ENCODE results near the gene ERGIC1.
A peak's percentile ranks its signal among the peaks of the same experiment; 100 is the strongest.

ERGIC1 gene

DNA sequence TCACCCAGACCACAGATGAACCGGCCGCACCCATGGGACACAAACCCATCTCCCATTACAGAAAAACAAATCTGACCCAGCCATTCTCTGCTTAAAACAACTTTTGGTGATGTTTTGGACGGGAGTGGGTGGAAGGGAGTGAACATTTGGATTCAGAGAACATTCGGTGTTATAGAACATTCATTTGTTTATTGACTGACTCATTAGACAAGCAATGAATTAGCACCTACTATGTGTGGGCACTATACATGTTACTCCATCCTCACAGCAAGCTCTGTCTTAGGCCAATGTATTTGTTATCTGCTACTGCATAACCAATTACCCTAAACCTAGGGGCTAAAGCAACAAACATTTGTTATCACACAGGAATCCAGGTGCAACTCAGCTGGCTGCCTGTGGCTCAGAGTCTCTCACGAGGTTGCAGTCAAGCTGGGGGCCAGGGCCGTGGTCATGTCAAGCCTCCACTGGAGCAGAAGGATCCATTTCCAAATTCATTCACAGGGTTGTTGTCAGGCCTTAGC lies 5.1 kb upstream of the ERGIC1 start:
- no peak for DNase-seq (ENCODE audit: low spot score)

DNA sequence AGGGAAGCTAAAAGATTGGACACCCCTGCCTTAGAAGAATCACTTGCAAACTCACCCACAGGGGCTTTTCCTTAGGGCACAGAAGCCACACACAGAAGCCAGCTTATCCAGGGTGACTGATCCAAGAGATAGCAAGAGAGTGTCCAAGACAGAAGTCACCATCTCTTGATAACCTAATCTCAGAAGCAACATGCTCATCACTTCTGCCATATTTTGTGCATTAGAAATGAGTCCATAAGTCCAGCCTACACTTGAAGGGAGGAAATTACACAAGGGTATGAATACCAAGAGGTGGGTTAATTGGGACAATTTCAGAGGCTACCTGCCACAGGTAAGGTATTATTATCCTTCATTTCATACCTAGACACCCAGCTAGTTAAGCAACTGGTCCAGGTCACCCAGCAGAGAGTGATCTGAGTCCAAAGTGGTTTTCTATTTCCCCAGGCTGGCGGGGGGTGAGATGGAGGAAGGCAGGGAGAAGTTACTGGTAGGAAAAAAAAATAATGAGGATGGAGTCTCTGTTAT lies 3.7 kb upstream of the ERGIC1 start:
- no peak for DNase-seq (ENCODE audit: low spot score)

DNA sequence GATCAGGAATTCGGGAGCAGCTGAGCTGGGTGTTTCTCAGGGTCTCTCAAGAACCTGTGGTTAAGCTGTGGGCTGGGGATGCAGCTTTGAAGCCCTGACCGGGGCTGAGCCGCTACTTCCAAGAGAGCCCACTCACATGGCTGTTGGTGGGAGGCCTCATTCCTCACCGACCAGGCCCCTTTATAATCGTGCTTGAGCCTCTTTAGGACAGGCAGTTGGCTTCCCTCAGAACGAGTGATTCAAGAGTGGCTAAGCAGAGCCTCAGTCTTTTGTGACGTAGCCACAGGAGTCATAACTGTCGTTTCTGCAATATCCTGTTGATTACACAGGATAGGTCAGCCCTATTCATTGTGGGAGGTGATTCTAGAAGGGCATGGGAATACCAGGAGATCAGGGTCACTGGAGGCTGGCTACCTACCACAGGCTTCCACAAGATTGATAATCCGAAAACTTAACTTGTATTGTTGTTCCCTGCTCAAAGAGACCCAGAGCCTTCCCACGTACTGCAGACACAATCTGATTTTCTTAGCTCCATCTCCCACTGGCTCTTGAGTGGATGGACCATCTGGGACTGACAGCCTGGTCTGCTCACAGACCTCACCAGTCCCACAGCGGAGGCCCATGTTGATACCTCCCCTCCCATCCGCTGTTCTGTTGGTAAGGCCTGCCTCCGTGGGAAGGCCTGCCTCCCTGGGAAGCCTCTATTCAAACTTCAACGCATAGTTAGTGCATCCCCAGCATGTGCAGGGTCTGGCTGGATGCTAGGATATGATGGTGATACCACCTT lies 3.0 kb upstream of the ERGIC1 start:
- DNase-seq (ENCODE audit: low spot score), result peak; percentile 72

DNA sequence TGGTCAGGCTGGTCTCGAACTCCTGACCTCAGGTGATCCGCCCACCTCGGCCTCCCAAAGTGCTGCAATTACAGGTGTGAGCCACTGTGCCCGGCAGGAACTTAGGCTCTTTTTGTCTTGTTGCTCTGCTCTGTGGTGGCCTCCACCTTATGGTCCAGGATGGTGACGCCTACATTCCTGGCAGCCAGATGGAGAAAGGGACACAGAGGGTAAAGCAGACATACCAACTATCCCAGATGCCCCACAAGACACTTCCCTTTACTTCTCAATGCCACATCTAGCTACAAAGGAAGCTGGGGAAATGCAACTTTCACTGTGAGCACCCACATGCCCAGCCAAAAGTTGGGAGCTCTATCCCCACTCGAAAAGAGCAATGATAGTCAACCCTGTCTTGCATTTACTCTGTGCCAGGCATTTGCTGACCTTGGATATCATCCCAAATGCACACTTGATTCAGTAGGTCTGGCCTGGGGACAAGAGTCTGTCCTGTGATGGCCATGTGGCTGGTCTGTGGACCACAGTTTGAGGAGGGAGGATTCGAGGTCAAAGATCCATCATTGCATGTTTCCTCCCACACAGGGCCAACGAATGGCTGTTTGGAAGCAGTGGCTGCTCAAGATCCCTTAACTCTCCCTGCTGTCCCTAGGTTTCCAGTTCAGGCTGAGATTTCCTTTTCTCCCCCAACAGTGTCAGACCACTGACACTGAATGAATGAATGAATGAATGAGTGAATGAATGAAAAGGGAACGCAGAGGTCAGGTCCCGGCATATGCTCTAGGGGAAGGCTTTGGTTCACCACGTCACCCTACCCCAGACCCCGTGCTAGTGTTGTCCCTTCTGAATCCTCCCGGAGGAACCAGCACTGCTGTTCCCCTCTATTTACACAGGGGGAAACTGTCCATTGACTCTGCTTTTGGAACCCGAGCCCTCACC lies 1.4 kb upstream of the ERGIC1 start:
- no peak for DNase-seq (ENCODE audit: low spot score)

DNA sequence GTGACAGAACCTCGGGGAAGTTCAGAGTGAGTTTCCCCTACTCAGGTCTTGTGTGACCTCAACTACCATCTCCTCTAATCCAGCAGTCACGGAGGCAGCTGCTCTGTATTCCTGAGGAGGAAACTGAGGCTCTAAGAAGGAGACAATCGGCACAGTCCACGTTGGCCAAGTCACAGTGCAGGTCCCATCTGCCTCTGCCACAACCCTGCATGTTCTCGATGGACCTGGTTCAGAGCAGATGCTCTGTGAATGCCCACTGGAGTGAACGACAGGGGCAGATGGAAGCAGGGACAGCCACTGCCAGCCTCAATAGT lies 722 bp upstream of the ERGIC1 start:
- DNase-seq (ENCODE audit: low spot score), result no peak

DNA sequence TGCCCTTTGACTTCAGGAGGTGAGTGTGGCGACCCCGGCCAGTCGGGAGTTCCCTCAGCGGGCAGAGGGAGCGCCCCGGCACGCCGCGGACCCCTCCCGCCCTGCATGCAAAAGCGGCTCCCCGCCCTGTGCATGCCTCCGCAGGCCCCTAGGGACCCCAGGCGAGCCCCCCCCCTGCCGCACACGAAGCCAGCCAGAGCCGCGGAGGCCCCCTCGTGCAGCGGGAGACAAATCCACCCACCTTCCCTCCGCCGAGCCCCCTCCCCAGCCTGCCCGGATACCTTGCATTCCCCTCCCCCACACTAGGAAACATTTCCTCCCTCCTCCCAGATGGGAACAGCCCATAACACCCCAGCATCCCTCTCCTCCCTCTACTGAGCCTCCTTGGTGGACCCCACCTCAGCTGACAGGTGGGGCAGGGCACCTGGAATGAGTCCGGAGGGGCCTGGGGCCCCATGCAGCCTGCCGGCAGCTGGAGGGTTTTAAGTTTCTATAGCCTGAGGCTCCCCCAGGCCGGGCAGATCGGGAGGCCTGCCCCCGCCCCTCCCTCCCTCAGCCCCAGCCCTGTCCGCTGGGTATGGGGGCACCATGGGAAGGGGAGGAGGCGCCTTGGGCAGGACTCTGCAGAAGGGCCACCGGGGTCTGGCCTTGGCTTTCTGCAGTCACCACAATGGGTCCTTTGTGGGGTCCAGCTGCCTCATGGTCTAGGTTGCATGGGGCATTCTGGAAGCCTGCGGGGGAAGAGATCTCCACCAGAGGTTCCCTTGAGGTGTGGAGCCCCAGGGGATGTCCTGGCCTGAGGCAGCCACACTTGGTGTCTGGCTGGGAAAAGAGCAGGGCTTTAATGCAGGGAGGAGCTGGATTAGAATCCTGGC lies 601 bp downstream of the ERGIC1 start:
- DNase-seq (ENCODE audit: low spot score), result peak; percentile 46

DNA sequence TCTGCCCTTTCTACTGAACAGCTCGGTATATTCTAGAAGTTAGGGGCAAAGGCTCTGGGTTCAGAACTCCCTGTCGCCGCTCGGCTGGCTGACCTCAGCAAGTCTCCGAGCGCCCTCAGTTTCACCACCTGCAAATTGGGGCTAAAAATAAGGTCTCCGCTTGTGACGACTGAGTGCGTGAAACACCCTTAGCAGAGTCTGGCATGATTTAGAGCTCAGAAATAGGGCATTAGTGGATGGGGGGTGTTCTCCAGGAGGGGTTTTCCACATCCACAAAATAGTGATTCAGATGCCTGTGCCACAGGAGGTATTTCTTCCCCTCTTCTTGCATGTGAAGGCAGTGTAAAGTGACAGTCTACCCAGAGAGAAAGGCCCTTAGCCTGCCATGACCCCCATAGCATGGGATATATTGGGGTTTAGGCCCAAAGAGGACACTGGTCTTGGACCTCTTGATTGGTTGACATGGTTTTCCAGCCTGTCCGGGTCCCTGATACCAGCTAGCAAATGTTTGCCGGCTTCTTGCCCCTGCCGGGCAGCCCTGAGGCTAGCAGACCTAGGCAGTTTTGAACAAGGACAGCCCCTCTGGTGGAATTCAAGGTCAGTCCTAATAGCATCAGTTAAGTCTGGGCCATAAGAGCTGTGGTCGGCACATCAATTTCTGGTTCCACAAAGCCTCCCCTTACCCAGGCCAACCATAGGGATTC lies 1.4 kb downstream of the ERGIC1 start:
- no peak for DNase-seq (ENCODE audit: low spot score)

DNA sequence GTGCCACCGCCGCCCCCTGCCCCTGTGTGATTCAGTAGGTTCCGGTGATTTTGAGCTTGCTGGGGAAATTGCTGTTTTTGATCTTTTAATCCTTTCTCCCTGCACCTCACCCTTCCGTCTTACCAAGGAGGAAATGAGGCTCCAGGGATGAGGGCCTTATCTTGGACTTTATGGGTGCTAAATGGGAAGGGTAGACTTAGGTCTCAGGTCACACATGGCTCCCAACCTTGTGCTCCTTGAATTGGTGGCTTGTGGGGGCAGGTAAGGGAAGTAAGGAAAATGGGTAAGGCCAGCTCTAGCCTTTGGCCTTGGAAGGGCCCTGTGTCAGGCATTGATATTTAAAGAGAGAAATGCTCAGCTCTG lies 1.9 kb downstream of the ERGIC1 start:
- DNase-seq (ENCODE audit: low spot score), result no peak

DNA sequence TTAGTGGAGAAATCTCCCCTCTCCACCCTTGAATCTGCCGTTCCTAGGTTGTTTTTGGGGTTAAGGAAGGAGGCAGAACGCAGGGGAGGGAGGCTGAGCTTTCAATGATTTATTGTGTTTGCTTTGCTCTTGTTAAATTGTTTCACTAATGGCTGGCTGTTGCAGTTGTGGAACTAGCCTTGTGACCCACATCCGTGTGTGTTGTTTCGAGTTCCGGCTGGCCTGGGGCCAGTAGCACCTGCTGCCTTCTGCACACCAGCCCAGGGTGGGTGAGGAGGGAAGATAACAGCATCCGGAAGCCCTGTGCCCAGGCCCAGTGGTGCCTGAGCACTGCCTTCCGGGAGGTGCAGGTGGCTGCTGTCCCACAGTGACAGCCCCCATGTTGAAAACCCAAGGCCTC lies 3.6 kb downstream of the ERGIC1 start:
- DNase-seq (ENCODE audit: low spot score), result no peak

DNA sequence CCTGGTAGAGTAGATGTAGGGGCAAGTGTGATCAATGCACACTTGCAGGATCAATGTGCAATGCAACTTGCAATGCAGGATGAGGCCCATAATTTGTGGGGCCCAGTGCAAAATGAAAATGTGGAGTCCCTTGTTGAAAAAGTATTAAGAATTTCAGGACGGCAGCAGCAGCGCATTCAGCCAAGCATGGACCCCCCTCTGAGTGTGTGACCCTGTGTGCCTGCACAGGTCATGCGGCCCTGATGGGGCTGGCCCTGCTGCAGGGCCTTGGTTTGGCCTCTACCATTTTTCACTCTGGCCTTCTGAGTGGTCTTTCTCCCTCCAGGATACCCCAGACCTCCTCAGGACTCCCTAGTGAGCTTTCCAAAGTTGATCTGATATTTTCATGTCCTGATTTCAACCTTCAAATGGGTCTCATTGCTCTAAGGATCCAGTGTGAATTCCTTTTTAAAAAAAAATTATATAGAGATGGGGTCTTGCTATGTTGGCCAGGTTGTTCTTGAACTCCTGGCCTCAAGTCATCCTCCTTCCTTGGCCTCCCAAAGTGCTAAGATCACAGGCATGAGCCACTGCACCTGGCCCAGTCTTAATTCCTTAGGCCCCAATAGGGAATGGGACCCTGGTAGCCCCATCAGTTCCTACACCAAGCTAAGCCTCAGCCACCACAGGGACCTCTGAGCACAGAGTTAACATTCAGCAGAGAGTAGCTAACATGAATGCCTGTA lies 4.3 kb downstream of the ERGIC1 start:
- no peak for DNase-seq (ENCODE audit: low spot score)

DNA sequence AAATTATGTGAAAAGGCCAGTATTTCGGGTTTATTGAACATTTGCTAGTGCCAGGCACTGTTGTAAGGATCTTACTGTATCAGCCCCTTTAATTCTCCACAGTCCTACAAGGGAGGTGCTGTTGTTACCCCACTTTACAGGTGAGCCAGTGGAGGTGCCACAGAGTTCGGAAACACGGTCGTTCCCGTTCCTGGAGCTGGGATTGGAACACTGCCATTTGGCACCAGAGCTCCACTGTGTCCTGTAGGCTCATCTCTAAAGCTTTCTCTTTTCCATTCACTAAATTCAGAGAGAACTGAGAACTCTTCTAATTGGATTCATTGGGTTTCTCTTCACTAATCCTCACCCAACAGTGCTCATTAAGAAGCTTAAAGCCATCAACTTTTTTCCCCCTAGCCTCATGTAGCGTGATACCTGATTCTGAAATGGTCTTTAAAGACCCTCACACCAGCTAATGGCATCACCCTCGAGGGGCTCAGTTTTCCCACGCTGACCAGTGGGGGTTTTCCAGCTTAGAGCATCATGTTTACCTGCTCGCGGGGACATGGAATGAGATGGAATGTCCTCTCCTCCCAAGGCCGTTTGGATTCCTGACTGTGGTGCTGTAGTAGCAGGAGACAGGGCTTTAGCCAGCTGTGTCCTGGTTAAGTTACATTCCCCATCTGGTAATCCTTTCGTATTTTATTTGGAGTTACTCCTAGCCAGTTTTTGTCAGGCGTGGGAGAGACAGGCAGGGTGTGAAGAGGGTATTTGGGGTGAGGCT lies 5.8 kb downstream of the ERGIC1 start:
- DNase-seq (ENCODE audit: low spot score), result no peak

DNA sequence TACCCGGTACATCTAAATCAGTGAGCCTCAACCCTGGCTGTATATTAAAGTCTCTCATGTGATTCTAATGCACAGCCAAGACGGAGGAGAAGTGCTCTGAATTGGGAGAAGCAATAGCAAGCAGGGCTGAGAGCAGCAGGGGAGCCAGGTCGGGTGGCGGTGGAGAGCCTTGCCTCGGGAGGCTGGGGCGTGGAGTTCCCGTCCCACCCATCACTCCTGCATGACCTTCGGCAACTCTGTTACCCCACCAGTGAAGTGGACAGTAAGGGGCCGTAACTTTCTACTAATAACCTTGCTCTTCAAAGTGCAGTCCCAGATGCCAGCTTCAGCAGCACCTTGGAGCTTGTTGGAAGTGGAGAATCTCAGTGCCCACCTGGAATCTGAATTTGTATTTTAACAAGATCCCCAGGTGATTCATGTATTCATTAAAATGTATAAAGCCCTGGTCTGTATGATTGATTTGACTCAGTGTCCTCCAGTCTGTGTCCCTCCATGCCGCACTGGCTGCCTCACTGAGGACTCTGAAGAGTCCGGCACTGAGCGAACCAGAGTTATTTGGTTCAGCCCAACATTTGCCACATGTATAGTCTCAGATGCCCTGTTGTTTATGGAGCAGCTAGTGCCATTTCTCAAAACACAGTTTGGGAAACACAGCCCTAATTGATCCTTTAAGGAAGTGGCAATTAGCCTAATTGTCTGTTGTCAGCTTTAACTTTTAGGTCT lies 6.5 kb downstream of the ERGIC1 start:
- DNase-seq (ENCODE audit: low spot score), result no peak

DNA sequence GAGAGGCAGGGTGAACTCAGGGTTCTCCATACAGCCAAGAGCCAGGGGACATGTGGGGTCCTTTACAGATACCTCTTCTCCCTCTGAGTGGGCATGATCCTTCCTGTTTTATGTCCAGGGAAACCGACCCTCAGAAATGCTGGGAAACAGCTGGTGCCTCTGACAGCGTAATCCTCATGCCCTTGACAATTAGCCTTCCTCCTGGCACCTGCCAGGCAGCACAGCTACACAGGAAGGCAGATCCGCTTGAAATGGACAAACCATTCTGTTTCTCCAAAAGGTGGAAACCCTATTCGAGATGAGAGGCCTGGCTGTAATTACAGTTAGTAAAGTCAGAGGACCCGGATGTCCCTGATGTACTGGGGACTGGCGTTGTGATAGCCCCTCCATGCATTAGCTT lies 7.2 kb downstream of the ERGIC1 start:
- no peak for DNase-seq (ENCODE audit: low spot score)

DNA sequence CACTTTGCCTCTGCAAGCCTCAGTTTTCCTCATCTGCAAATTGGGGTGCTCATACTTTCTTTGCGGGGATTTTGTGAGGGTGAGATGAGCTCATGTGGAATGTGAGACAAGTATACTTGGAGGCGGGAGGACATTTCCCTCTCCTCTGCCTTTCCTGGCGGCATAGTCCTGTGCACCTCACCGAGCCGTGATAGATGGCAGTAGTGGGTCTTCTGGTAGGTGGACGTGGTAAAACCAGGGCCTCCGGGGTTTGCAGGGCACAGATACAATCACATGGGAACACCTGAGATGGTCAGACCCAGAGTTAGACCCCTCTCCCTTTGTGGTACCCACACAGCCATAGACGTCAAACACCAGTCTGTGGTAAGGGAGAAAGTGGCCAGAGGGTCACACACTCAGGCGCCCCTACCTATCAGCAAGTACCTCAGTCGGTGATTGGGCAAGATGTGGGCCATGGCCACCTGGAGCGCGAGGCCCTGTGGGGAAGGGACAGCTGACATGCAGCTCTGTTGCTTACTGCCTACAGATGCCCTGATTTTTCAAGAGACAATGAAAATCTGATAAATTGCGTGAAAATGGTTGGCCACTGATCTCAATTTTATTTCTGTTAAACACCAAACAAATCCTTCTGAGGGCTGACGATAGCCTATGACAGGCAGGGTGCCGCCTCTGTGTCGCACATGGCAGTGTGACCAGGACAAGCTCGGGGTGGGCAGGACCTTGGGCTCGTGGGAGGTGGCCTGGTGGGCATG lies 9.9 kb downstream of the ERGIC1 start:
- DNase-seq (ENCODE audit: low spot score), result no peak

DNA sequence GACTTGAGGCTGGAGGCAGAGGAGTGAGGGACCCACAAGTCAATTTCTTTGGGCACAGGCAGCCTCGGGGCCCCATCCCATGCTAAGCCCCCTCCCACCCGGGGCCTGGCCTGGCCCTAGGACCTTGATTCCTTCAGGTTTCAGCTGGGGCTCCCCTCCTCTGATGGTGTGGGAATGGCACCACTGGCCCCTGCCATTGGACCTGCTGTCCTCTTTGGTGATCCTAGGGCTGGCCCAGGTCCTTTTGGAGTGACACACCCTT lies 10.5 kb downstream of the ERGIC1 start:
- DNase-seq (ENCODE audit: low spot score), result no peak

DNA sequence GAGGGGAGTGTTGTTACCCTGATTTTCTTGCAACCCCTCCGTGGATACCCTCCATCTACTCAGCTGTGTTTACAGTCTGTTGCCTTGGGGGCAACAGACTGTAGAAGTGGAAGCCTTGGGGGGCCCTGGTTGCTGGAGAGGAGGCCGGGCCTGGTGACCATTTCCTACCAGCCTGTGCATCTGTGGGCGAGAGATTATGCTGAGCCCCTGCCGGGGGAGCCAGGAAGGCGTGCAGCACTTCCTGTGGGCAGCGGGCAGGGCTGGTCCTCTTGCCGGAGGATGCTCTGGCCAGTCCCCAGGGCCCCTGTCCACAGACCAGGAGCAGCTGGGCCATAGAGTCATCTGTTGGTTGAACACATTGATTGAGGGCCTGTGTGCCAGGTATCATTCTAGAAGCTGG lies 11.1 kb downstream of the ERGIC1 start:
- no peak for DNase-seq (ENCODE audit: low spot score)

DNA sequence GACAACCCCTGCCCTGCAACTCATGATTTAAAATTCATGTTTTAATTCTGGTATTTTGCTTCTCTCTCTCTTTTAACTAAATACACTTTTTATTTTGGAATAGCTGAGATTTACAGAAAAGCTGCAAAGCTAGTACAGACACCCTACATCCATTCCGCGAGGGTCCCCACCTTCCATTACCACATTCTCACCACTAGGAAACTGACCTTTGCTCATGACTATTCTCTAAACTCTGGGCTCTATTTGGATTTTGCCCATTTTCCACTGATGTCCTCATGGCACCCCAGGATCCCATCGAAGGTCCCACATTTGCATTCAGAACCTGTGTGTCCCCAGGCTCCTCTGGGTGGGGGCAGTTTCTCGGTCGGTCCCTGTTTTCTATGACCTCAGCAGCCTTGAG lies 11.5 kb downstream of the ERGIC1 start:
- DNase-seq (ENCODE audit: low spot score), result no peak

DNA sequence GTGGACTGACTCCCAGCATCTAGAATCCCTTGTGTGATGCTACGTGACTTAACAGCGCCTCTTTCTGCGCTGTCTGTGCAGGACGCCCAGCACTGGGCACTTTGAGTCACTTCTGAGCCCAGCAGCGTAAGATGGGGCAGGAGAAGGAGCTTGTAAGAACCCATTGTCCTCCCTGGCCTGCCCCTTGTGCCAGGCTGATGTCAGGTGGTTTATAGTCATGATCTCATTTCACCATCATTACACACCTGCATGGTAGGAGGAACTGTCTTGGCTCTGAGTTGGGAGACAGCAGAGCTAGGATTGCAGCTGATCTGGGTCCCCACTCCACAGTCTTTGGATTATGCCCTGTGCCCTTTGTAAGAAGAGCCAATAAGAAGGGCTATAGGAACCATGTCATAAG lies 12.2 kb downstream of the ERGIC1 start:
- DNase-seq (ENCODE audit: low spot score), result no peak

DNA sequence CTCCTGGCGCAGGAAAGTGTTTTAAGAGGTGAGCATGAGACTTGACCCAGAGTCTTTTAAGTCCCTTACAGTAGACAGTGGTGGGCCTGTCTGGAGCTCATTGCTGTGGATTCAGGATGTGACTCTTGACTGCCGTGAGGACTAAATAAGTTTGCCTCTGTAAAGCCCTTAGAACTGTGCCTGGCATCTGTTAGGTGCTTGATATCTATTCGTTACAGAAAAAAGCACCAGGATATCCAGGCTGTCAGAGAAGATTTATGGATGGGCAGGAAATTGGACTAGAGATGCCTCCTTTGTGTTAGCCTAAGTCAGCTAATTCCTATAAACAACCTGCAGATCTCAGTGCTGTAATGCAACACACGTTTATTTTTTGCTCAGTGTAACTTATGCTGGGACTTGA lies 12.6 kb downstream of the ERGIC1 start:
- no peak for DNase-seq (ENCODE audit: low spot score)

All from AG08396 (cell line).